ENCODE data around the gene SUMF1. TPM values are rescaled to one million over a fixed set of nuclear protein-coding genes. Genes with fewer than 3 reads are reported as not detected.
A peak's percentile ranks its signal among the peaks of the same experiment; 100 is the strongest.

SUMF1 gene
- polyA plus RNA-seq (2013, experiment 1 of 2): 12.9 TPM
- polyA plus RNA-seq (2013, experiment 2 of 2): 11.5 TPM

DNA sequence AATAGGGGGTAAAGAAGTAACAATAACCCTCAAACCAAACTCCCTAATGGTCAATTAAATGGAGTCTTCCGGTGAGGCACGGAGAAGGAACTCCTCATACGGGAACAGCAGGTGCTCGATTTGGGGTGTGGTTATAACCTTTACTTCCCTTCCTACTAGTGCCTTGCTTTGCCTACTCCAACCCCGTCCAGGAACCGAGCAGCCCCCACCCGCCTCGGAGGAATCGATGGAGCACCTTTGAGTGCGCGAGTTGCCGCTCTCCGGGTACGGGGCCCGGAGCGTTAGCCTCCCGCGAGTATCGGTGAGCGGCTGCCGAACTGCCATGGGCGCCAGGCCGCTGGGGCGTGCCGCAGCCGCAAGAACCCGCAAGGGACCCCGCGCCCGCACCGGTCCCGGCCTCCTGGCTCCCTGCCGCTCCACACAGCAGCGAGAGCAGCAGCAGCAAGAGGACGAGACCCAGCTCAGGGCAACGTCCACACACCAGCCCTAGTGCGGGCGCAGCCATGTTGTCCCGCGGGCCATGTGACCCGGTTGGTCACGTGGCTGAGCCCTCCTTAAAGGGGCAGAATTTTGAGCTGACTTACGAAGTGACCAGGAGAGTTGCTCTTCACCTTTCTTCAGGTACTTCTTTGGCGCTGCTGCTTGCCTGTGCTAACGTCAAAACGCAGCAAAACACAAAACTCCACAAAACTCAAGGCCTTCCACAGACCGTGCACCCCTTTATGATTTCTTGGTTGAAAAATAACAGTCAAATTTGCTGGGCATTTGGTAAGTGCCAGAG is at the start of gene SUMF1:
Gene SUMF1 (minus strand): TSS at position 529 of the 781 bp plus-strand sequence. CDS start 24 bp downstream, at position 505.
- H3K9me3 ChIP-seq (ENCODE audit: control insufficient read depth, low read length): no peaks in the 10 kb centered on the region
- no peaks in the 10 kb centered on the region for H3K4me1 ChIP-seq (ENCODE audit: control insufficient read depth, insufficient read depth, low read length, poor library complexity, severe bottlenecking)
- peak within 1 kb of the TSS; percentile 71 for H3K27ac ChIP-seq (ENCODE audit: low read depth, low read length, severe bottlenecking)
- H3K36me3 ChIP-seq (ENCODE audit: control insufficient read depth, insufficient read depth, low read length): no peaks in the 10 kb centered on the region
- WGBS, 2 experiments (ENCODE audit: insufficient coverage in 2 of 2): 0 to 2% methylated on average over 35 to 36 of the region's 47 CpGs
- H3K4me3 ChIP-seq (ENCODE audit: extremely low read depth, insufficient read depth, low read length, poor library complexity, severe bottlenecking): peak within 1 kb of the TSS; percentile 80

DNA sequence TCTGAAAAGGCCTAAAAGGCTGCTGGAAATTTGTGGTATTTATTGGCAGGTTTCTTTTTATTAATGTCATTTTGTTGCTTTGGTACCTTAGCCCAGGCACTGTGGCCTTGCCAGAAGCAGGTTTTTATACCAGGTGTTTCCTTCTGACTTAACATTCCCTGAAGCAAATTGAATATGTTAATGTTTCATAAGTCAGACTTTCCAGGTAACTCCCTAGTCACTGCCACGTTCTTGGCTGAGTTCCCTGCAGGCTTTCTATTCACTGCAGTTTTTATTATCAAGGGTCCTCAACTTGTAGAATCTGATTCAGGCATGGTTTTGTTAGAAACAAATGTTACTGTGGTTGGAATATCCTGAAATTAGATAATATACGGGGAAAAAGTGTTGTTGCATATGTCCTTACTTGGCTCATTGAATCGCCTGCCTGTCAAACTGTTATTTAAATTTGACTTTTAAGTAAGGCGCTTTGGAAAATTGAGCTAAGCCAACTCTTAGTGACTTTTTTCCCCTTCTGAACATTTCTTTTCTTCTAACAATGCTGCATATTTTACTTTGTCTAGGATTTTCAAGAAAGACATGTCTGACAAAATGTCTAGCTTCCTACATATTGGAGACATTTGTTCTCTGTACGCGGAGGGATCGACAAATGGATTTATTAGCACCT is 49.0 kb upstream of the SUMF1 start:
- WGBS, 2 experiments (ENCODE audit: insufficient coverage in 2 of 2): 92 to 94% methylated on average over 5 to 6 of the region's 7 CpGs
- peaks cover 14% of the 10 kb centered on the region for H3K4me1 ChIP-seq (ENCODE audit: control insufficient read depth, insufficient read depth, low read length, poor library complexity, severe bottlenecking)
- no peak overlapping the region for H3K4me3 ChIP-seq (ENCODE audit: extremely low read depth, insufficient read depth, low read length, poor library complexity, severe bottlenecking)
- no peak overlapping the region for H3K27ac ChIP-seq (ENCODE audit: low read depth, low read length, severe bottlenecking)
- no peaks in the 10 kb centered on the region for H3K36me3 ChIP-seq (ENCODE audit: control insufficient read depth, insufficient read depth, low read length)
- H3K9me3 ChIP-seq (ENCODE audit: control insufficient read depth, low read length): no peaks in the 10 kb centered on the region

DNA sequence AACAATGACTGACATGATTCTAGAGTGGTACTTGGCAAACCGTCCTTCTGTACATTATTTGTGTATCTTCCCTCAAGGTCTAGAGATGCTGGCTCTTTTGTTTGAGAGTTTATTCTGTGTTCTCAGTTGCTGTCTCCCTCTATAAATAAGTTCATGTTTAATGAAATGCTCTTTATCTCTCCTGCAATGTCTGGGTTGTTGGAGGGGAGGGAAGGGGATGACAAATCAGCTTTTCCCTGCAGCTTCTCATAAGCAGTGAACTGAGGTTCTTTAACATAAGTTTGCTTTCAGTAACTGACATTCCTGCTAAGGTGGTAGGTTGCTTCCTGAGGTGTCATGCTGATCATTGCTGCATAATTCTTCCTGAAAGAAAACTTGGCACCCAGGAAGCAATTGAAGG is 47.8 kb upstream of the SUMF1 start:
- Histone ChIP-seq H3K36me3 (ENCODE audit: control insufficient read depth, insufficient read depth, low read length) (no peaks in the 10 kb centered on the region), H3K4me1 (ENCODE audit: control insufficient read depth, insufficient read depth, low read length, poor library complexity, severe bottlenecking) (peaks cover 14% of the 10 kb centered on the region), H3K9me3 (ENCODE audit: control insufficient read depth, low read length) (no peaks in the 10 kb centered on the region), H3K4me3 (ENCODE audit: extremely low read depth, insufficient read depth, low read length, poor library complexity, severe bottlenecking) (no peak overlapping the region), H3K27ac (ENCODE audit: low read depth, low read length, severe bottlenecking) (no peak overlapping the region)
- WGBS, 2 experiments (ENCODE audit: insufficient coverage in 2 of 2): 100% methylated on average over 1 of the region's 1 CpG; no CpG with 5 or more reads in 1 of the 2 experiments

DNA sequence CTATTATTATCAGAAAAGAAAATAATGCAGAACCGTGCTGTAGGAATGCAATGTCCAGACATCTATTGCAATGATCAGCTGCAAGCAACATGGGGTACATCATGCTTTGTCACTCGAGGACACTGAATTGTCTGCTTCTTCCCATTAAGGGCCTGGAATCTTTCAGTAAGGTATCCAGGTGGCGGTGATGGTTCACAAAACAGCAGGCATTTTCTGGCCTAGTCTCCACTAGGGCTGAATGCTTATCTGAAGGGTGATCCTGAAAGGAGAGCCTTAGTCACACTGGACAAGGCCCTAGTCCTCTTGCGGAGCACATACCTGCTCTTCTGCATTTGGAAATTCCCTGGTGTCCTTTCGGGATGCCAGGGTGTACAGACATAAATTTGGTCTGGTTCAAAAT is 47.3 kb upstream of the SUMF1 start:
- 80 to 94% methylated on average over 4 to 5 of the region's 5 CpGs for WGBS, 2 experiments (ENCODE audit: insufficient coverage in 2 of 2)
- no peak overlapping the region for H3K4me3 ChIP-seq (ENCODE audit: extremely low read depth, insufficient read depth, low read length, poor library complexity, severe bottlenecking)
- H3K36me3 ChIP-seq (ENCODE audit: control insufficient read depth, insufficient read depth, low read length): no peaks in the 10 kb centered on the region
- peak overlapping the region; percentile 31 for H3K27ac ChIP-seq (ENCODE audit: low read depth, low read length, severe bottlenecking)
- H3K4me1 ChIP-seq (ENCODE audit: control insufficient read depth, insufficient read depth, low read length, poor library complexity, severe bottlenecking): peaks cover 14% of the 10 kb centered on the region
- no peaks in the 10 kb centered on the region for H3K9me3 ChIP-seq (ENCODE audit: control insufficient read depth, low read length)

DNA sequence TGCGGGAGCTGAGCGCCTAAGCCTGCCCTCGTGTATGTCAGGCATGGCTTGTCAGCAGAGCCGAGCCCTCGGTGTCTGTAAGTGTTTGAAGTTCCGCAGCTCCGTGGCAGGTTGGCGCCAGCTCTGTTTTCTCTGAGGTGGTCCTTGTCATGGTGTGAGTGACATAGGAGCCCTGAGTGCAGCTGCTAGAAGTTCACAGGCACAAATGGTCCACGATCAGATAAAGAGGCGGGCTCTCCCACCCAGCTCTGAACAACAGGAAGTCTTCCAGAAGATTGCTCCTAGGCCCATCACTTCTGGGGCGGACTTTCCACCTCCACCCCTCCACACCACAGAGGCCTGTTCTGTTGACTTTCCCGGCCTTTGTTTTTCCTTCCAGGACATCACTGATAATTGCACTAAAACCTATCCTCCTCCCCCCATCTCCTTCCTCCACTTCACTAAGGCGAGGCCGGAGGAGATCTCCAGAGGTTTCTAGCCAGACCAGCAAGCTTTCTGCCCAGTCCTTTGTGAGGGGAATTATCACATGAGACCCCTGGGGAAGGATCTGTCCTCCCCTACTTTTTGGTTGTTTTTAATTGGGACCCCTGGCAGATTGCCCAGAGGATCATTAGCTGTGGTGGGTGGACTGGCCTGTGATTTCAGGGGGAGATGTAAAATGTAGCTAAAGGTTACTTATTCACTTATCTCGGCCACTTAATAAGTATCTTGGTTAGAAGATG is 46.0 kb upstream of the SUMF1 start:
- Histone ChIP-seq H3K9me3 (ENCODE audit: control insufficient read depth, low read length) (no peaks in the 10 kb centered on the region), H3K36me3 (ENCODE audit: control insufficient read depth, insufficient read depth, low read length) (no peaks in the 10 kb centered on the region), H3K4me1 (ENCODE audit: control insufficient read depth, insufficient read depth, low read length, poor library complexity, severe bottlenecking) (peaks cover 14% of the 10 kb centered on the region), H3K4me3 (ENCODE audit: extremely low read depth, insufficient read depth, low read length, poor library complexity, severe bottlenecking) (no peak overlapping the region), H3K27ac (ENCODE audit: low read depth, low read length, severe bottlenecking) (peak overlapping the region; percentile 50)
- WGBS, 2 experiments (ENCODE audit: insufficient coverage in 2 of 2): 50 to 56% methylated on average over 10 to 12 of the region's 15 CpGs

DNA sequence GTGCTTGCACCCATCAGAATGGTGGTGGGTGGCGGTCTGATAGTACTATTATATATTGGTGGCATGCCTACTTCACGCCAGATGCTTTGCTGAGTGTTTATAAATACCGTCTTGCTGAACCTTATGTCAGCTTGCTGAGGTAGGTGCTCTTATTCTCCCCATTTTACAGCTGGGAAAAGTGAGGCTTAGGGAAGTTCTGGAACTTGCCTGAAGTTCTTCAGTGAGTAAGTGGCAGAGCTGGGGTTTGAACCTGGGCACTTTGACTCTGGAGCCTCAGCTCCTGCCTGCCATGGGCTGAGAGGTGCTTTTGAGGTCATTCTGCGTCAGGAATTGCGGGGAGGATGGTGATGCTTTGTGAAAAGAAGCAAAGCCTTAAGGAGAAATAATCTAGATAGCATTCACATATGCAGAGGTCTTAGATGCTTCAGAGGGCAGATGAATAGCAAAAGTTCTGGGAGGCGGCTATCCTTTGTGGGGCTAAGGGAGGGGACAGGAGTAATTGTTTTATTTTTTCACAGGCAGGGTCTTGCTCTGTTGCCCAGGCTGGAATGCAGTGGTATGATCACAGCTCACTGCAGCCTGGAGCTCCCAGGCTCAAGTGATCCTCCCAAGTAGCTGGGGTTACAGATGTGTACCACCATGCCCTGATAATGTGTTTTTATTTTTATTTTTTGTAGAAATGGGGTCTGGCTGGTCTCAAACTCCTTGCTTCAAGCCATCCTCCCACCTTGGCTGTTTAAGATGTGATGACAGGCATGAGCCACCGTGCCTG is 44.6 kb upstream of the SUMF1 start:
- Histone ChIP-seq H3K4me1 (ENCODE audit: control insufficient read depth, insufficient read depth, low read length, poor library complexity, severe bottlenecking) (peaks cover 14% of the 10 kb centered on the region), H3K36me3 (ENCODE audit: control insufficient read depth, insufficient read depth, low read length) (no peaks in the 10 kb centered on the region), H3K4me3 (ENCODE audit: extremely low read depth, insufficient read depth, low read length, poor library complexity, severe bottlenecking) (no peak overlapping the region), H3K9me3 (ENCODE audit: control insufficient read depth, low read length) (no peaks in the 10 kb centered on the region), H3K27ac (ENCODE audit: low read depth, low read length, severe bottlenecking) (no peak overlapping the region)
- WGBS, 2 experiments (ENCODE audit: insufficient coverage in 2 of 2): 67 to 100% methylated on average over 3 to 5 of the region's 7 CpGs

DNA sequence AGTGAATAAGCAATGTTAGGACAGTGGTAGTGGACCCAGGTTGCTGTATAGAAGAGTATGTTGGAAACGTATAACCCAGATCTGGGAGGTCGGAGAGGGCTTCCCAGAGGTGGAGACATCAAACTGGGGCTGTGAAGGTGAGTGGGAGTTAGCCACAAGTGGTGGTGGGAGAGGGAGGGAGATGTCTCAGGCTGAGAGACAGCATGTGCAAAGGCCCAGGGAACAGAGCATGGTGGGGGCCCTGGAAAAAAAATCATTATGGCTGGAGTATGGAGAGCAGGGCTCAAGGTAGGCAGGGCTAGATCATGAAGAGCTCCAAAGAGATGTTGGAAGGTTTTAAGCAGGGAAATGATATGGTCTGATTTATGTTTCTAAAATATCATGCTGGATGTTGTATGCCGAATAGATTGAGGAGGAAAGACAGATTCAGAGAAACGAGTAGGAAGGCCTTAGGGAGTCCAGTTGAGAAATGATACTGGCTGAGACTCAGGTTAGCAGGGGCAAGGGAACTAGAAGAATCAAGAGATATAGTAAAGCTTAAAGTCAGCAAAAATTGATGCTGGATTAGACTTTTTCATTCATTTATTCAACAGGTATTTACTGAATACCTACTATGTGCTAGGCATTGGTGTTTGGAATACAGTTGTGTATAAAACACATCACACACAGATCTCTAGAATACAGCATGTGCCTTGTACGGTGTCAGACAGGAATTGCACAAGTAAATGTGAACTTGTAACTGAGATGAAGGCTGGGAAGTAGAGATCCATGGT is 43.1 kb upstream of the SUMF1 start:
- no peaks in the 10 kb centered on the region for H3K9me3 ChIP-seq (ENCODE audit: control insufficient read depth, low read length)
- whole genome bisulfite sequencing, 2 experiments (ENCODE audit: insufficient coverage in 2 of 2): 92 to 100% methylated on average over 4 of the region's 5 CpGs
- H3K36me3 ChIP-seq (ENCODE audit: control insufficient read depth, insufficient read depth, low read length): no peaks in the 10 kb centered on the region
- H3K4me1 ChIP-seq (ENCODE audit: control insufficient read depth, insufficient read depth, low read length, poor library complexity, severe bottlenecking): peaks cover 11% of the 10 kb centered on the region
- H3K27ac ChIP-seq (ENCODE audit: low read depth, low read length, severe bottlenecking): no peak overlapping the region
- H3K4me3 ChIP-seq (ENCODE audit: extremely low read depth, insufficient read depth, low read length, poor library complexity, severe bottlenecking): no peak overlapping the region

DNA sequence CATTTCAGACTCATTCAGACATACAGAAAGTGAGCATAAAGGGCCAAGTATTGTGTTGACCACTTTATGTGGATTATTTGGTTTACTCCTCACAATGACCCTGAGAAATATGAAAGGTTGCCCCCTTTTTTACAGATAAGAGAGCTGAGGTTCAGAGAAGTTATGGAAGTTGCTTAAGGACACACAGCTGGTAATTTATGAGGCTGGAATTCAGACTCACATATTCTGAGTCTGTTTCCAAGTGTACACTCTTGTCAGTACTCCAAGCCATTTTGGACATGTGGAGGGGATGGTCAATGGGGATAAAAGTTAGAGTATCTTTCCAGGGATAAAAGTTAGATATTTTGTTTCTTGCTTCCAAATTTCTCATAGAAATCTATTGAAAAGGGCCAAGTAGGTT is 42.0 kb upstream of the SUMF1 start:
- H3K4me1 ChIP-seq (ENCODE audit: control insufficient read depth, insufficient read depth, low read length, poor library complexity, severe bottlenecking): peaks cover 7% of the 10 kb centered on the region
- no peaks in the 10 kb centered on the region for H3K9me3 ChIP-seq (ENCODE audit: control insufficient read depth, low read length)
- H3K27ac ChIP-seq (ENCODE audit: low read depth, low read length, severe bottlenecking): no peak overlapping the region
- H3K4me3 ChIP-seq (ENCODE audit: extremely low read depth, insufficient read depth, low read length, poor library complexity, severe bottlenecking): no peak overlapping the region
- no peaks in the 10 kb centered on the region for H3K36me3 ChIP-seq (ENCODE audit: control insufficient read depth, insufficient read depth, low read length)

DNA sequence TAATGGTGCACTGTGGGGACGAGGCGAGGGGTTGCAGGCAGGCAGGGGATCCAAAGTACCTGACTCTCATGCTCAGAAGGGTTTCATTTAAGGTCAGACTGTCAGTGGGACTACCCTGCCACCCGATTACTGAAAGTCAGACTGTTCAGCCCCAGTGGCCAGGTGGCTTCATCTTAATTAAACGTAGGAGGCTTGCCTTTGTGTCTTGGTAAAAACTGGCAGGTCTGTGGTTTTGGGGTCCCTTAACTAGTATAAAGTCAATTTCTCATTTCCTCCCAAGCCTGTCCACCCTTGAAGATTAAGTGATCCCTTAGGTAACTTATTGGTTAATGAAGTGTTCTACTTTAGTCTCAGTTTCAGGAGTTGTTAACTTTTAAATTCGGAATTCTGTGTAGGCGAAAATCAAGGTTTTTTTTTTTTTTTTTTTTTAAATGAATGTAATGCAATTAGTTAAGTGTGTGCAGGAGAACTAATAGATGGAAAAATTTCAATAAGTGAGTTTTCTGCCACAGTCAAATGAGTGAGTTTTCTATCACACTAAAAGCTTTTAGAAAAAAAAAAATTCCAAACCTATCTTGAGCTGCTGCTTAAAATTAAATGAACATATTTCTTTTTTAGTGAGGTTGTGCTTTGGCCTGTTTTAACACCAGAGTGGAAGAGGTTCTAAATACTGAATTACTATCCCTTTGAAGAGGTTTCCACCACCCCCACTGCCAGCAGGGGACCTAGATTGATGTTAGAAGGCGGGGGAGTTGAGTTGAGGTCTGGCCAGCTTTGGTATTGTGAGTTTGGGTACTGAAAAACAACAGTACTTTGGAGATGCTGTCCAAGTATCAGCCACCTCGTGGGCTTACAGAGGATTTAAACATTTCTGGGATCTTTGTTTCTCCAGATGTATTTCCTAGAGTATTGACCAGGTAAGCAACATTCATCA is 41.2 kb upstream of the SUMF1 start:
- Histone ChIP-seq H3K36me3 (ENCODE audit: control insufficient read depth, insufficient read depth, low read length) (no peaks in the 10 kb centered on the region), H3K4me1 (ENCODE audit: control insufficient read depth, insufficient read depth, low read length, poor library complexity, severe bottlenecking) (peaks cover 7% of the 10 kb centered on the region), H3K9me3 (ENCODE audit: control insufficient read depth, low read length) (no peaks in the 10 kb centered on the region), H3K4me3 (ENCODE audit: extremely low read depth, insufficient read depth, low read length, poor library complexity, severe bottlenecking) (no peak overlapping the region), H3K27ac (ENCODE audit: low read depth, low read length, severe bottlenecking) (no peak overlapping the region)
- 65% methylated on average over 5 to 6 of the region's 8 CpGs for WGBS, 2 experiments (ENCODE audit: insufficient coverage in 2 of 2)

All from mesodermal cell (in vitro differentiated cells).